Right lobe of liver (tissue), 6 donors: ENCODE data around the gene SHISA9. TPM values are rescaled to one million over a fixed set of nuclear protein-coding genes. Genes with fewer than 3 reads are reported as not detected.

Experiments used
- ATAC-seq, 4 donors: fragments of 200-7000 bp; cut with Tn5 transposase; one replicate each; pipeline ENCODE4 v1.9.1; 2020; ENCODE audit warnings: mild to moderate bottlenecking in 4 of 4, moderate library complexity in 4 of 4
- DNase-seq, 3 donors: peaks; one replicate each; pipeline ENCODE4 v3.0.0-alpha.2; 2020
- H3K27ac ChIP-seq, 3 donors: fragments of 200-600 bp; one replicate each; pipeline ENCODE4 v1.8.0; 2022
- H3K27me3 ChIP-seq, 2 donors: fragments of 200-600 bp; one replicate each; pipeline ENCODE4 v1.8.0; 2022
- H3K36me3 ChIP-seq, 4 donors: fragments of 200-600 bp; sonication (generic) in 1 of 4; one replicate each; pipeline versions ENCODE4 v1.5.1 to v1.8.0; 2017 to 2022; ENCODE audit warnings: control low read depth in 1 of 4
- H3K4me1 ChIP-seq, 4 donors: fragments of 200-600 bp; sonication (generic) in 1 of 4; one replicate each; pipeline versions ENCODE4 v1.5.1 to v1.8.0; 2017 to 2022; ENCODE audit warnings: control low read depth in 1 of 4
- H3K4me3 ChIP-seq, 3 donors: fragments of 200-600 bp; one replicate each; pipeline ENCODE4 v1.8.0; 2022
- H3K9me3 ChIP-seq, 4 donors: fragments of 200-600 bp; sonication (generic) in 1 of 4; one replicate each; pipeline versions ENCODE4 v1.5.1 to v1.8.0; 2017 to 2022; ENCODE audit warnings: control low read depth in 1 of 4
- CTCF ChIP-seq, 4 donors: fragments of 200-600 bp in 3 of 4; fragments of 450-650 bp in 1 of 4; IDR thresholded peaks; one replicate each; pipeline versions ENCODE4 v1.5.1 to v1.8.0; 2016 to 2022; ENCODE audit warnings: antibody characterized with exemption in 4 of 4, mild to moderate bottlenecking in 2 of 4
- POLR2A ChIP-seq: fragments of 450-650 bp; IDR thresholded peaks from one replicate; pipeline ENCODE4 v1.6.1; 2017; ENCODE audit warnings: antibody characterized with exemption, mild to moderate bottlenecking
- WGBS: methylation state at CpG from one replicate; pipeline ENCODE4 v1.1.6; 2018; ENCODE audit warnings: low coverage, low lambda C conversion rate; ENCODE audit not compliant: insufficient coverage; ENCODE audit errors: missing lambda C conversion rate; 5-methylcytosine and 5-hydroxymethylcytosine counted together
- intact Hi-C, 2 donors: fragments of 100-400 bp; cut with DNase I; formaldehyde crosslinking; loops; one replicate each; pipeline versions ENCODE4 v1.11.2 to v1.14.1; 2022
- total RNA-seq, 6 experiments: library from RNA; depleted of rRNA in 2 of 6; stranded (reverse); fragments of >200 nt in 2 of 6; fragmentation: NEBNext Ultra II Directional in 3 of 6; extraction: Animal tissue kit (Norgen Biotek cat#: 25700) in 3 of 6; gene quantifications; one replicate each; pipeline versions ENCODE4 v1.1.0 to v1.2.4, GENCODE V29; 2016 to 2023
- donor health status: DM: no; HTN: yes; CAD: no.
- donor health status: DM: no; HTN: no; CAD: no.
- donor health status: DM: no; HTN: no; CAD: no.
- donor health status: DM: no; HTN: yes; CAD: no.
- donor health status: DM: no; HTN: yes; CAD: no.

SHISA9 gene
- total RNA-seq, 6 experiments from 2014 or later, result 0.02 to 0.06 TPM; not detected in 4

GRCh38 chr16:12866981-12867551 lies 34.3 kb upstream of the SHISA9 start:
- Histone ChIP-seq H3K27ac (no peak overlapping the region), H3K4me3 (no peak overlapping the region), H3K27me3 (no peaks in the 10 kb centered on the region), H3K36me3 (no peaks in the 10 kb centered on the region), H3K9me3 (no peaks in the 10 kb centered on the region), H3K4me1 (no peaks in the 10 kb centered on the region)
- TF ChIP-seq CTCF (IDR thresholded peaks at IDR 0.05) (no peak), POLR2A (no peak)
- intact Hi-C loops, result no loop called here
- DNase-seq (no peak), ATAC-seq (no peak)
- 42% methylated on average over 3 of the region's 3 CpGs for WGBS

- Histone ChIP-seq H3K4me3 (no peak overlapping the region), H3K36me3 (no peaks in the 10 kb centered on the region), H3K27me3 (no peaks in the 10 kb centered on the region), H3K27ac (no peak overlapping the region), H3K9me3 (no peaks in the 10 kb centered on the region), H3K4me1 (no peaks in the 10 kb centered on the region)
- DNase-seq, result no peak
- intact Hi-C loops, result no loop called here
- ATAC-seq, result no peak
- TF ChIP-seq CTCF (IDR thresholded peaks at IDR 0.05) (no peak), POLR2A (no peak)
- 60% methylated on average over 1 of the region's 3 CpGs for WGBS
Observed at GRCh38 chr16:12868169-12868568, 33.2 kb upstream of the SHISA9 start.

GRCh38 chr16:12868788-12869187 lies 32.6 kb upstream of the SHISA9 start:
- ATAC-seq (no peak), DNase-seq (no peak)
- Histone ChIP-seq H3K9me3 (no peaks in the 10 kb centered on the region), H3K4me3 (no peak overlapping the region), H3K4me1 (no peaks in the 10 kb centered on the region), H3K36me3 (no peaks in the 10 kb centered on the region), H3K27ac (no peak overlapping the region), H3K27me3 (no peaks in the 10 kb centered on the region)
- no peak for TF ChIP-seq POLR2A
- no peak for TF ChIP-seq CTCF (IDR thresholded peaks at IDR 0.05)
- intact Hi-C loops, result no loop called here
- WGBS, result 57% methylated on average over 8 of the region's 8 CpGs

GRCh38 chr16:12869698-12870427 lies 31.5 kb upstream of the SHISA9 start:
- H3K9me3 ChIP-seq, result no peaks in the 10 kb centered on the region
- no peak overlapping the region for H3K4me3 ChIP-seq
- ATAC-seq (no peak), DNase-seq (no peak)
- intact Hi-C loops, result no loop called here
- no peaks in the 10 kb centered on the region for H3K27me3 ChIP-seq
- 86% methylated on average over 3 of the region's 5 CpGs for WGBS
- H3K27ac ChIP-seq, result no peak overlapping the region
- H3K36me3 ChIP-seq, result no peaks in the 10 kb centered on the region
- H3K4me1 ChIP-seq, result no peaks in the 10 kb centered on the region
- TF ChIP-seq POLR2A, result no peak
- TF ChIP-seq CTCF (IDR thresholded peaks at IDR 0.05), result no peak
